Measurements from ENCODE around the gene PHYKPL.

- TF ChIP-seq CTCF (IDR thresholded peaks at IDR 0.05) (no peak), POLR2A (IDR thresholded peaks at IDR 0.05) (no peak)
Measured at GRCh38 chr5:178235588-178235974, 3.0 kb upstream of the PHYKPL start.
